ENCODE data around the gene DYNLL2.
"Not testable (repeated sequence)": the region's sequence is repeated elsewhere in the genome, so short reads cannot be mapped to it uniquely, and the experiment has no call there.

The DYNLL2 gene

GRCh38 chr17:58073266-58073665 lies 10.0 kb upstream of the DYNLL2 start:
- not testable (repeated sequence) for DNase-seq

- not testable (repeated sequence) for DNase-seq
Measured at GRCh38 chr17:58074406-58074805, 8.8 kb upstream of the DYNLL2 start.

- no peak for DNase-seq
Measured at GRCh38 chr17:58079300-58080033, 3.8 kb upstream of the DYNLL2 start.

GRCh38 chr17:58081646-58082340 lies 1.4 kb upstream of the DYNLL2 start:
- DNase-seq = no peak

- no peak for DNase-seq
Measured at GRCh38 chr17:58082341-58082869, 814 bp upstream of the DYNLL2 start.

- no peak for DNase-seq
Measured at GRCh38 chr17:58083491-58084316, 485 bp downstream of the DYNLL2 start.

- peak; percentile 4 for DNase-seq
Measured at GRCh38 chr17:58084317-58084981, 1.2 kb downstream of the DYNLL2 start.

GRCh38 chr17:58085039-58085715 lies 2.0 kb downstream of the DYNLL2 start:
- DNase-seq = no peak

- no peak for DNase-seq
Measured at GRCh38 chr17:58086953-58087352, 3.7 kb downstream of the DYNLL2 start.

GRCh38 chr17:58088624-58089023 lies 5.4 kb downstream of the DYNLL2 start:
- DNase-seq = no peak

- no peak for DNase-seq
Measured at GRCh38 chr17:58089111-58089510, 5.9 kb downstream of the DYNLL2 start.

GRCh38 chr17:58091024-58091567 lies 7.9 kb downstream of the DYNLL2 start:
- DNase-seq = no peak

GRCh38 chr17:58092101-58092796 lies 9.0 kb downstream of the DYNLL2 start:
- DNase-seq = no peak

GRCh38 chr17:58092797-58093385 lies 9.7 kb downstream of the DYNLL2 start:
- DNase-seq = no peak

GRCh38 chr17:58094118-58094517 lies 10.9 kb downstream of the DYNLL2 start:
- no peak for DNase-seq

GRCh38 chr17:58096892-58097291 lies 13.7 kb downstream of the DYNLL2 start:
- DNase-seq = no peak

GRCh38 chr17:58097384-58098088 lies 14.3 kb downstream of the DYNLL2 start:
- no peak for DNase-seq

GRCh38 chr17:58100506-58100905 lies 17.3 kb downstream of the DYNLL2 start:
- DNase-seq = no peak

- DNase-seq = not testable (repeated sequence)
Measured at GRCh38 chr17:58101898-58102297, 18.7 kb downstream of the DYNLL2 start.

- DNase-seq = no peak
Measured at GRCh38 chr17:58105093-58105492, 21.9 kb downstream of the DYNLL2 start.
